ENCODE measurements around the gene MAML2. TPM values are rescaled to one million over a fixed set of nuclear protein-coding genes. Genes with fewer than 3 reads are reported as not detected.

The MAML2 gene
- total RNA-seq, 1 donor from 2014 or later: 4.1 TPM

DNA sequence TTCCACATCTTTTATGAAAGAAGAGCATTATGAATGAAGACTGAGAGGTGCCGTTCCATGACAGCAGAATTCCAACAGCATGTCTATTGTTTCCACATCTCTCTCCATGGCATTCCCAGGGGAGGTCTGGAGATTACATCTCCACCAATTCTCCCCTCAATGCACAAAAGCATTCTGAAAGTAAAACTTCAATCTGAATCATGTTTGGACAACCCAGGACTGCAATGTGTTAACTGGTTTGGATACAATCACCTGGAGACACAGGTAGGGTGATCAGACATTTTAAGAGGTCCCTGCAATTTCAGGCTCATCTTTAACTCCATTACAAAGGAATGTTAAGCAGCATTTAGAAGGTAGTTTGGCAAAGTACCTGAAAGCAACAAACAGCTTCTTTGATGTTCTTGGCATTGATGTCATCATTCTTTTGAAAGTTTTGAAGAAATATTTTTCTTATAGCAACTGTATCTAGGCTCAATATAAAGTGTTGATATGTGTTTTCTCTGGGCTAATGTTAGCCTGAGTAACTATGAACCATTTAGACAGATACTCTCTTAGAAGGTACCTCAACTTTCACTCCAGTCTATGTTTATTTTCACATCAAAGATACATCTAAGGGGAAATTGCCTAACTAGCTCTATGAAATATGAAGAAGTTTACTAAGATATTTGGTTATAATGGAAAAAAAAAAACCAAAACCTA is 237.6 kb downstream of the MAML2 start:
- intact Hi-C loops (cut with micrococcal nuclease): no loop called here
- DNase-seq: no peak
- ATAC-seq: no peak

- DNase-seq (no peak), ATAC-seq (no peak)
- intact Hi-C loops (cut with micrococcal nuclease): no loop called here
Measured at GRCh38 chr11:96104496-96104895, 238.5 kb downstream of the MAML2 start.

DNA sequence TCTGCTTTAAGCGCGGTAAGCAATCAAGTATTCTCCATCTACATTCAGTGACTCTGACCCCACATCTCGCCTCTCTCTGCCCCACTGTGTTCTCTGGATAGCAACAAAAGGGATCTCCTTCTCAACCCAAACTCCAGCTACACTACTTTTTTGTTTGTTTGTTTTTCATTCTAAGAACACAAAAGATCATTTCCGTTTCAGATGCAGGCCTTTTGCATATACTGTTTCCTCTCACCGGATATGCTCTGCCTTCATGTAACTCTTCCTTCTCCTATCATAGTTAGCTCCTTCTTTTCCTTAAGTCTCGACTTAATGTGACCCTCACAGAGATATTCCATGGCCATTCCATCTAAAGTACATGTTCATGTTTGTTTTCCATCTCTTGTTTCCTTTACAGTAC is 239.3 kb downstream of the MAML2 start:
- ATAC-seq: no peak
- no peak for DNase-seq
- intact Hi-C loops (cut with micrococcal nuclease): no loop called here

DNA sequence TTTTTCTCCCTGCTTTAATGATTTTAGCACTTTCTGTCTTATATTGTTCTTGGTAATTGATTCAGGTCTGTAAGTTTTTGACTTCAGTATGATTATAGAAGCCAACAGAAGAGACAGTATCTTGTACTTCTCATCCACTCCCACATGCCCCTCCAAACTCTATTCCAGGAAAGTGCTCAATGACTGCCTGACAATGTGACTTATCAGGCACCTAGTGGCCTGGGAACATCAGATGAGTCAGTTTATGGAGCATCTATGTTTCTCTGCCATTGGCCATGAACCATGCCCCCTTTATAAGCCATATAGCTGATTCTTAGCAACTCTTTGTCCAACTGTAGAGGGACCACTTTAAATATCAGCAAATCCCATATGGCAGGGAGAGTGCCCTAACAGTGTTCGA is 239.9 kb downstream of the MAML2 start:
- no peak for ATAC-seq
- intact Hi-C loops (cut with micrococcal nuclease): no loop called here

GRCh38 chr11:96102664-96103078 is 240.3 kb downstream of the MAML2 start:
- no peak for DNase-seq
- ATAC-seq: no peak
- intact Hi-C loops (cut with micrococcal nuclease): no loop called here

More for the DNA sequence above, 239.9 kb downstream of the MAML2 start:
- no peak for DNase-seq

DNA sequence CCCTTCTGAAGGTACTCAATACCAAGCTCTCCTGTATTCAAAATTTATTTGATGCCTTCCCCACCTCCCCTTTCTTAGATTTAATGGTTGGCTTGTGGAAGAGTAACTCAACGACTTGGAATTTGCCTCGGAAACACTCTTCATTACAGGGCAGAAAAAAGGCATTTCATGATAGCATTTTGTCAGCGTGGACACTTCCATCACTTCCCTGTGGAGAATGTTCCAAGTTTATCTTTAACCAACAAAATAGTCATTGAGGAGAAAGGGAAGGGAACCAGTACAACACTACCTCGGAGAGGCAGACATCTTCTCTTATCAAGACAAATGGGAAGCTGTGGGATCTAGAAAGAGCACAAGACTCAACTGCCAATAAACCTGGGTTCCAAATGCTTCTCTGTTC is 241.8 kb downstream of the MAML2 start:
- ATAC-seq (no peak), DNase-seq (no peak)
- intact Hi-C loops (cut with micrococcal nuclease): no loop called here

GRCh38 chr11:96098511-96099241 is 244.3 kb downstream of the MAML2 start:
- DNase-seq: no peak
- intact Hi-C loops (cut with micrococcal nuclease): no loop called here

DNA sequence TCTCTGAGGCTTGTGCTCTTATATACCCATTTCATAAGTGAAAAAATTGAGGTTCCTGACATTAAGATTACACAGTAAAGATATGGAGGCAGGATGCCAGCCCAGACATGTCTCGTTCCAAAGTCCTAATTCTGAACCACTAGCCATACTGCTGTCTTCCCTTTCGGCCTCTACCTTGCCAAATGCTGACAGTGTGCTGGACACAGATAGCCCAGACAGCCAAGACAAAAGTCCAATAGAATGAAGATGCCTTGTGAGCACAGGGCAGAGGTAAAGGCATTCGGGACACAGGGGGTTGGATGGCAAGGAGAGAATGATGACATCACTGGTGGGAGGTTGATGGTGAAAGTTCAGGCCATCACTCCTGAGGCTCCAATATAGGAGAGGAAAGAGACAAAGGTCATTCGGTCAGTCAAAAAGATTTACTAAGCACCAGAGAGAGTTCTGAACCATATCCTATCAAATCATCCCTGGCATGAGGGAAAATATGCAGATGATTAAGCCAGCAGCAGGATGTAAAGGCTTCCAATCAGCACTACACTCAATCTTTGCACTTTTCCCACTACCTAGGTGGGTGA is 245.1 kb downstream of the MAML2 start:
- no peak for DNase-seq
- intact Hi-C loops (cut with micrococcal nuclease): no loop called here
- peak; percentile 23 for ATAC-seq

More at GRCh38 chr11:96098511-96099241, 244.3 kb downstream of the MAML2 start:
- ATAC-seq: peak; percentile 56

GRCh38 chr11:96096360-96096759 is 246.6 kb downstream of the MAML2 start:
- no peak for ATAC-seq
- no peak for DNase-seq
- intact Hi-C loops (cut with micrococcal nuclease): no loop called here

- no peak for ATAC-seq
- intact Hi-C loops (cut with micrococcal nuclease): no loop called here
- DNase-seq: no peak
Measured at GRCh38 chr11:96095884-96096303, 247.1 kb downstream of the MAML2 start.

- DNase-seq: no peak
- intact Hi-C loops (cut with micrococcal nuclease): no loop called here
- ATAC-seq: no peak
Measured at GRCh38 chr11:96094156-96094555, 248.8 kb downstream of the MAML2 start.

DNA sequence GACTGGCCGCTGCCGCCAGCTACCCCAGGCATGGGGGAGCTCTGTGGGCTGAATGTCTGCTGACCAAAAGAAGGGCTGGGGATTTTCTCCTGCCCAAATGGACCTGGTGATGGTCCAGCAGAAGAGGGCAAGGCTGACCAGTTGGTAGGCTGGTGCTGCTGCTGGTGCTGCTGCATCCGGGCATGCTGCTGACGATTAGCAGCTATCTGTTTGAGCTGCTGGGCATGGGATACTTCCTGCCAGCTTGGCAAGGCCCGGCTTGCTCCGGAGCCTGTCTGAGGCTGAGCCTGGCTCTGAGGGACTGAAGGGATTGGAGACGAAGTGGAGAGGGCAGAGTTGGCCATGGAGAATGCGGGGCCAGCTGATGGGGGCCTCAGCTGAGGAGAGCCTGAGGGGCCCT is 250.5 kb downstream of the MAML2 start:
- ATAC-seq: no peak

DNA sequence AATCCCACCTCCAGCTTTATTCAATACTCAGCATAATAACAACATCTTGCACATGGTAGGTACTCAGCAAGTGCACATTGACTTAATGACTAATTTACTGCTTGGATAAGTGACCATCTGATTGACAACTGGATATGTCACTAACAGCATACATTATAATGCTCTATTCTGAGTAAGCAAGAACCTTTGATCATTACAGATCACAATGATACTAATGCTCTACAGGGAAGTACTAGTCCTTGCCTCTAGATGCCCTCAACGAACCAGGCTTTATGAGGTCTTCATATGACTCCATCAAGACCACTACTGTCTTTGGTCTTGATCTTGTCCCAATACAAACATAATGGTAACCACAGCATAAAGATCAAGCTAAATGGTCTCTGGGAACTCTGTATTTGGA is 251.5 kb downstream of the MAML2 start:
- DNase-seq: no peak
- intact Hi-C loops (cut with micrococcal nuclease): no loop called here
- ATAC-seq: no peak

More for the DNA sequence above, 250.5 kb downstream of the MAML2 start:
- intact Hi-C loops (cut with micrococcal nuclease): no loop called here
- no peak for DNase-seq

DNA sequence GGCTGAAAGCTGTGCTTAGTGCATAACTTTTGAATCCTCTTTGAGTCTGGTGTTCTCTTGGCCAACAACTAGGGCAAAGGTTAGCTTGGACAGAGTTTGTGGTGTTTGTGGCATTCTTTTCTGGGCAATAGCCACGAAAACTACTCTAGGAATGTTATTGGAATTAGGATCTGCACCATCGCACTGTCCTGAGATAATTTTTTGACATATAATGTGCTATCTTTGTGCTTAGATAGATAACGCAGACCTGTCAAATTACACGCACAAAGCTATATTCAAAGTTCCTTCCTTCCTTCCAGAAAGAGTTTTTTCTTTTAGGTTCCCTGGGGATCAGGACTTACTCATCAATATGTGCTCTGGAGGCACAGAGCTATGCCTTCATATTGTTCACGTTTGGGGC is 252.3 kb downstream of the MAML2 start:
- intact Hi-C loops (cut with micrococcal nuclease): no loop called here
- DNase-seq (no peak), ATAC-seq (no peak)

DNA sequence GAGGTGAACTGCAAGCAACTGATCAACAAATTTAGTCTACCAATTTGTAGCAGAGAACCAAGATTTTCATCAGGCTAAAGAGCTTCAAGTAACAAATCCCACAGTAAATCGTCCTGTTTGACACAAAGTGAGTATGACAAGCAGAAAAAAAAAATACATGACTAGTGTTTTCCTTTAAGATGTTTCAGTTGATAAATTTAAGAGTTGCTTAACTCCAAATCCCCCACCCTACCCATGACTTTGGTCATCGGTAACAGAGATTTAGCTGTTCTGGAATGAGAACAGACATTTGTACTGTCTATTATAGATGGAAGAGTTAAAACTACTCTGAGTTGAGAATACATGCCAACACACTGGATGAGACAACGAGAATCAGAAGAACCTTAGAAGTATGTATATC is 254.1 kb downstream of the MAML2 start:
- intact Hi-C loops (cut with micrococcal nuclease): no loop called here
- ATAC-seq (no peak), DNase-seq (no peak)

GRCh38 chr11:96086111-96086510 is 256.9 kb downstream of the MAML2 start:
- intact Hi-C loops (cut with micrococcal nuclease): no loop called here
- DNase-seq (no peak), ATAC-seq (no peak)

- ATAC-seq (no peak), DNase-seq (no peak)
- intact Hi-C loops (cut with micrococcal nuclease): no loop called here
Measured at GRCh38 chr11:96085319-96085930, 257.6 kb downstream of the MAML2 start.

- DNase-seq: no peak
- intact Hi-C loops (cut with micrococcal nuclease): no loop called here
- no peak for ATAC-seq
Measured at GRCh38 chr11:96084610-96085318, 258.2 kb downstream of the MAML2 start.

DNA sequence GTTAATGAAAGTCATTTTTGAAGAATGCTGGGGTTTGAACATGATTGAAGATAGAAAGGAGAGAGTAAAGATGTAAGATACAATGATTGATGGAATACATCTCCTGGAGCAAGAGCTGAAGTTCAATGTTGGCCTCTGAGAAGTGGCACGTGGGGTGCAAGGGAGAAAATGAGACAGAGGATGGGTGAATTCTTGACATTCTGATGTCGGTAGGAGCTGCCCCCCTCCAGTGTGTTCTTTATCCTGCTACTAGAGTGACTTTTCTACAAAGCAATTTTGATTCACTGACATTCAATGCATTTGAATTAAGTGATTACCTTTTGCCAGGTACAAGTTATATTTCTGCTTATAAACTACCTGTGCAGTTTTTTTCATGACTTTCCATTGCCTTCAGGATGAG is 260.1 kb downstream of the MAML2 start:
- DNase-seq (no peak), ATAC-seq (no peak)
- intact Hi-C loops (cut with micrococcal nuclease): no loop called here

Measured in left ventricle myocardium superior (tissue), 1 donor.